Measurements from ENCODE around the gene SUN2. TPM values are rescaled to one million over a fixed set of nuclear protein-coding genes. Genes with fewer than 3 reads are reported as not detected.

SUN2 gene
- total RNA-seq, 1 experiment from 2014 or later: 169 TPM

- Histone ChIP-seq H3K4me1 (replicated peaks; ENCODE audit: insufficient read depth) (peaks cover 26% of the 10 kb centered on the region), H3K9me3 (ENCODE audit: insufficient read depth, low read depth) (no peaks in the 10 kb centered on the region), H3K27ac (no peak overlapping the region), H3K36me3 (ENCODE audit: low read depth) (no peaks in the 10 kb centered on the region), H3K79me2 (ENCODE audit: low read depth) (no peaks in the 10 kb centered on the region), H3F3A (ENCODE audit: insufficient read depth, low read depth) (peaks cover 14% of the 10 kb centered on the region), H4K20me1 (ENCODE audit: insufficient read depth) (no peaks in the 10 kb centered on the region), H3K9me2 (ENCODE audit: insufficient read depth) (no peaks in the 10 kb centered on the region), H3K27me3 (ENCODE audit: insufficient read depth, low read depth) (no peaks in the 10 kb centered on the region), H3K4me2 (no peak overlapping the region), H2AFZ (no peak overlapping the region), H3K4me3 (no peak overlapping the region)
- DNase-seq: no peak
- intact Hi-C loops (cut with micrococcal nuclease; ENCODE audit: unreplicated experiment): loop anchor here (2.0 to 5.0 kb wide), 6 partner anchors 43 to 760 kb away; partner anchors contain the start of genes NPTXR and RPL3
- no peak for TF ChIP-seq CTCF (conservative IDR thresholded peaks at IDR 0.05)
- no peak for TF ChIP-seq EZH2 (IDR thresholded peaks at IDR 0.05; ENCODE audit: low read depth)
- no TSS peak for BruUV-seq (replicated peaks)
- POLR2A ChIA-PET (ENCODE audit: unreplicated experiment): no interaction called here
- CTCF ChIA-PET: interaction anchor here (0.8 to 1.6 kb wide), 3 partner anchors 11 to 84 kb away, joined by 4 to 20 read pairs (median 5); partner anchors contain the start of gene SUN2
These were observed 11.5 kb upstream of the SUN2 start for GRCh38 chr22:38767313-38767712.

GRCh38 chr22:38766076-38766777, 10.4 kb upstream of the SUN2 start:
- H3K4me2 ChIP-seq: peak overlapping the region; percentile 15; the same call in 1 of the 2 replicates
- BruUV-seq (replicated peaks): no TSS peak
- POLR2A ChIA-PET (ENCODE audit: unreplicated experiment): interaction anchor here (0.5 kb wide), 1 partner anchor 1479 kb away, joined by 3 read pairs; no protein-coding TSS in a partner anchor

DNA sequence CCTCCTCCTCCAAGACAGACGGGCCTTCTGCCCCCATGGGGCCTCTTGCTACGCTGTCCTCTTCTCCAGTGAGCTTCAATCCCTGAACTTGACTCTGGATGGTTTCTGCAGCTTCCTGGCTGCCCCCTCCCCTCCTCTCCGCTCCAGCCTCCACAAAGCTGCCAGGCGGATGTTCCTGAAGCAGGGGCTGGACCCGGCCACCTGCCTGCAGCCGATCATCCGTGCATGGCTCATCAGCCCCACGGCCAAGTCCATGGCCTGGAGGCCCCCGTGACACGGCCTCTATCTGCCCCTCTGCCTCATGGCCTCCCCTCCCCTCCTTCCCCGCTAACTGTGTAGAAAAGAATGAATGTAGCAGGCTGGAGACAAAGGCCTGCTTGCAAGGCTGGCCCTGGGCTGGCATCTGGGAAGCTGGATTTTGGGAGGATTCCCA, 6.8 kb upstream of the SUN2 start:
- POLR2A ChIA-PET (ENCODE audit: unreplicated experiment): no interaction called here
- Histone ChIP-seq H3K4me3 (no peak overlapping the region), H3K4me1 (replicated peaks; ENCODE audit: insufficient read depth) (peaks cover 35% of the 10 kb centered on the region), H3K27me3 (ENCODE audit: insufficient read depth, low read depth) (no peaks in the 10 kb centered on the region), H3F3A (ENCODE audit: insufficient read depth, low read depth) (peaks cover 26% of the 10 kb centered on the region), H3K9me3 (ENCODE audit: insufficient read depth, low read depth) (no peaks in the 10 kb centered on the region), H4K20me1 (ENCODE audit: insufficient read depth) (no peaks in the 10 kb centered on the region), H3K27ac (no peak overlapping the region), H3K9me2 (ENCODE audit: insufficient read depth) (no peaks in the 10 kb centered on the region), H3K36me3 (ENCODE audit: low read depth) (no peaks in the 10 kb centered on the region), H2AFZ (no peak overlapping the region), H3K4me2 (no peak overlapping the region), H3K79me2 (ENCODE audit: low read depth) (peaks cover under 1% of the 10 kb centered on the region; the same call in 1 of the 2 replicates)
- TF ChIP-seq CTCF (conservative IDR thresholded peaks at IDR 0.05) (no peak), EZH2 (IDR thresholded peaks at IDR 0.05; ENCODE audit: low read depth) (no peak)
- CTCF ChIA-PET: interaction anchor here (0.5 to 0.6 kb wide), 2 partner anchors 103 to 752 kb away, joined by 3 to 9 read pairs; no protein-coding TSS in a partner anchor
- no peak for DNase-seq
- intact Hi-C loops (cut with micrococcal nuclease; ENCODE audit: unreplicated experiment): no loop called here
- no TSS peak for BruUV-seq (replicated peaks)

More at GRCh38 chr22:38766076-38766777, 10.4 kb upstream of the SUN2 start:
- peak; percentile 79 to 89 for DNase-seq
- Histone ChIP-seq H2AFZ (no peak overlapping the region), H3K79me2 (ENCODE audit: low read depth) (no peaks in the 10 kb centered on the region), H3K36me3 (ENCODE audit: low read depth) (no peaks in the 10 kb centered on the region), H3K9me2 (ENCODE audit: insufficient read depth) (no peaks in the 10 kb centered on the region), H3F3A (ENCODE audit: insufficient read depth, low read depth) (peaks cover 14% of the 10 kb centered on the region), H3K4me3 (no peak overlapping the region), H3K27ac (no peak overlapping the region), H3K9me3 (ENCODE audit: insufficient read depth, low read depth) (no peaks in the 10 kb centered on the region), H3K27me3 (ENCODE audit: insufficient read depth, low read depth) (no peaks in the 10 kb centered on the region), H3K4me1 (replicated peaks; ENCODE audit: insufficient read depth) (peaks cover 26% of the 10 kb centered on the region), H4K20me1 (ENCODE audit: insufficient read depth) (no peaks in the 10 kb centered on the region)
- intact Hi-C loops (cut with micrococcal nuclease; ENCODE audit: unreplicated experiment): loop anchor here (2.0 to 5.0 kb wide), 6 partner anchors 41 to 761 kb away; partner anchors contain the start of genes NPTXR and RPL3
- CTCF ChIA-PET: interaction anchor here (0.5 to 1.6 kb wide), 11 partner anchors 10 to 714 kb away, joined by 3 to 20 read pairs (median 4); partner anchors contain the start of gene SUN2
- no peak for TF ChIP-seq EZH2 (IDR thresholded peaks at IDR 0.05; ENCODE audit: low read depth)
- TF ChIP-seq CTCF (conservative IDR thresholded peaks at IDR 0.05): peak; percentile 98

All from PC-9 (cell line).